Stomach (tissue), 4 donors: ENCODE results near the gene HNF4A.

Experiments used
- CTCF ChIP-seq, 7 experiments: fragments of 450-650 bp in 4 of 7; fragments of 200-600 bp in 3 of 7; sonication (generic) in 3 of 7; IDR thresholded peaks; one replicate each; pipeline ENCODE4 v1.5.1; 2016 to 2019; ENCODE audit warnings: antibody characterized with exemption in 7 of 7, control low read depth in 2 of 7, mild to moderate bottlenecking in 1 of 7
- EP300 ChIP-seq: sonication (generic); formaldehyde crosslinking; IDR thresholded peaks from one replicate; pipeline ENCODE4 v1.6.1; 2017; ENCODE audit warnings: antibody characterized with exemption
- POLR2A ChIP-seq, 4 donors: fragments of 450-650 bp; IDR thresholded peaks; one replicate each; pipeline ENCODE4 v1.6.1; 2016; ENCODE audit warnings: antibody characterized with exemption in 4 of 4, control low read depth in 2 of 4, mild to moderate bottlenecking in 1 of 4, moderate library complexity in 1 of 4
- POLR2AphosphoS5 ChIP-seq, 3 donors: sonication (generic); formaldehyde crosslinking; IDR thresholded peaks; one replicate each; pipeline ENCODE4 v1.6.1; 2016; ENCODE audit warnings: antibody characterized with exemption in 3 of 3

DNA sequence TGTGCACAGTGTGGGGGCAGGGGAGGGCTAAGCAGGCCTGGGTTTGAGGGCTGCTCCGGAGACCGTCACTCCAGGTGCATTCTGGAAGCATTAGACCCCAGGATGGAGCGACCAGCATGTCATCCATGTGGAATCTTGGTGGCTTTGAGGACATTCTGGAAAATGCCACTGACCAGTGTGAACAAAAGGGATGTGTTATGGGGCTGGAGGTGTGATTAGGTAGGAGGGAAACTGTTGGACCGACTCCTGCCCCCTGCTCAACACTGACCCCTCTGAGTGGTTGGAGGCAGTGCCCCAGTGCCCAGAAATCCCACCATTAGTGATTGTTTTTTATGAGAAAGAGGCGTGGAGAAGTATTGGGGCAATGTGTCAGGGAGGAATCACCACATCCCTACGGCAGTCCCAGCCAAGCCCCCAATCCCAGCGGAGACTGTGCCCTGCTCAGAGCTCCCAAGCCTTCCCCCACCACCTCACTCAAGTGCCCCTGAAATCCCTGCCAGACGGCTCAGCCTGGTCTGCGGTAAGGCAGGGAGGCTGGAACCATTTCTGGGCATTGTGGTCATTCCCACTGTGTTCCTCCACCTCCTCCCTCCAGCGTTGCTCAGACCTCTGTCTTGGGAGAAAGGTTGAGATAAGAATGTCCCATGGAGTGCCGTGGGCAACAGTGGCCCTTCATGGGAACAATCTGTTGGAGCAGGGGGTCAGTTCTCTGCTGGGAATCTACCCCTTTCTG lies 76.2 kb downstream of the HNF4A start:
- TF ChIP-seq CTCF (IDR thresholded peaks at IDR 0.05) (no peak), POLR2A (IDR thresholded peaks at IDR 0.05) (no peak), EP300 (no peak), POLR2AphosphoS5 (IDR thresholded peaks at IDR 0.05) (no peak)
